ENCODE measurements around the gene GNAS. TPM values are rescaled to one million over a fixed set of nuclear protein-coding genes. Genes with fewer than 3 reads are reported as not detected.
"Not testable (repeated sequence)": the region's sequence is repeated elsewhere in the genome, so short reads cannot be mapped to it uniquely, and the experiment has no call there.

GNAS gene
- total RNA-seq, 1 experiment from 2014 or later = 1,015 TPM

DNA sequence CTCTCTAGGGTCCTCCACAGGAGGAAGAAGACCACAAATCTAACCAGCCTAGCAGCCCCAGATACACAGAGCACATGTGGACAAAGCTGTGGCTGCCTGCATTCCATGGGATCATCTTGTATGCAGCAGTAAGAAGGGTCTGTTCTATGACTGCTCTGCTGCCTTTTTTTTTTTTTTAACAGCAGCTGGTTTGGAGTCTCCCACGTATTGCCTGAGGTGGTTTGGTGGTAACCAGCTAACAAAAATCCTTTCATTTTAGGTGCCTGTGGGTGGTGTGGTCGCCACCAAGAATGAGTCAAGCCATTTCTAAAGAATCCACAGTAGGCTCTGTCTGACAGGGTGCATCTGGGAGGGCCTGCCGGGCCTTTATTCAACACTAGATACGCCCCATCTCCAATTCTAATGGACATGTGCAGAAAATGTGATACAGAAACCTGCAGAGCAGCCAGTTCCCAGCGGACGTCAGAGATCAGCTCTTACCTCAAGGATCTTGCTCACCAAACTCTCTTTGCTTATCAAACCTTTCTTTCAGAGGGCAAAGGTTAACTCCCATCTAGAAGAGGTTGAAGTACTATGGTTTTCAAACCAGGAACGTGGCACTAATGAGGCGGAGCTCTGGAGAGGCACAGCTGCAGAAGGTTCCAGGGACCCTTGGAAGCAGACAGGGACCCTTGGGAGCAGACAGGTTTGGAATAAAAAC is 33.8 kb upstream of the GNAS start:
- Histone ChIP-seq H3K9me3 (replicated peaks) (peaks cover 7% of the 10 kb centered on the region), H3K27ac (peak overlapping the region; percentile 80), H3K4me3 (no peak overlapping the region), H3K36me3 (no peaks in the 10 kb centered on the region), H3K4me1 (replicated peaks) (peaks cover 27% of the 10 kb centered on the region), H3K27me3 (replicated peaks) (no peaks in the 10 kb centered on the region)
- DNase-seq (ENCODE audit: low read depth in 1 of 2, low spot score in 2 of 2) = peak; percentile 90 to 93

- H3K27me3 ChIP-seq (replicated peaks) = no peaks in the 10 kb centered on the region
- H3K9me3 ChIP-seq (replicated peaks) = peaks cover 7% of the 10 kb centered on the region
- no peaks in the 10 kb centered on the region for H3K36me3 ChIP-seq
- no peak overlapping the region; the same call in 1 of the 2 replicates for H3K27ac ChIP-seq
- no peak for DNase-seq (ENCODE audit: low read depth in 1 of 2, low spot score in 2 of 2)
- peaks cover 27% of the 10 kb centered on the region for H3K4me1 ChIP-seq (replicated peaks)
- no peak overlapping the region for H3K4me3 ChIP-seq
Observed at GRCh38 chr20:58819921-58820320, 32.6 kb upstream of the GNAS start.

DNA sequence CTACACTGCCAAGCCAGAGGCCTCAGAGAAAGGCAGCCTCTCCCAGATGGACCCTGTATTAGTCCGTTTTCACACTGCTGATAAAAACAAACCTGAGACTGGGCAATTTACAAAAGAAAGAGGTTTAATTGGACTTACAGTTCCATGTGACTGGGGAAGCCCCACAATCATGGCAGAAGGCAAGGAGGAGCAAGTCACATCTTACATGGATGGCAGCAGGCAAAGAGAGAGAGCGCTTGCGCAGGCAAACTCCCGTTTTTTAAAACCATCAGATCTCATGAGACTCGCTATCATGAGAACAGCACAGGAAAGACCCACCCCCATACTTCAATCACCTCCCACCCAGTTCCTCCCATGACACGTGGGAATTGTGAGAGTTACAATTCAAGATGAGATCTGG is 32.0 kb upstream of the GNAS start:
- not testable (repeated sequence) for DNase-seq (ENCODE audit: low read depth in 1 of 2, low spot score in 2 of 2); H3K36me3 ChIP-seq; H3K27me3 ChIP-seq (replicated peaks); H3K27ac ChIP-seq; H3K9me3 ChIP-seq (replicated peaks); H3K4me3 ChIP-seq
- peaks cover 27% of the 10 kb centered on the region for H3K4me1 ChIP-seq (replicated peaks)

DNA sequence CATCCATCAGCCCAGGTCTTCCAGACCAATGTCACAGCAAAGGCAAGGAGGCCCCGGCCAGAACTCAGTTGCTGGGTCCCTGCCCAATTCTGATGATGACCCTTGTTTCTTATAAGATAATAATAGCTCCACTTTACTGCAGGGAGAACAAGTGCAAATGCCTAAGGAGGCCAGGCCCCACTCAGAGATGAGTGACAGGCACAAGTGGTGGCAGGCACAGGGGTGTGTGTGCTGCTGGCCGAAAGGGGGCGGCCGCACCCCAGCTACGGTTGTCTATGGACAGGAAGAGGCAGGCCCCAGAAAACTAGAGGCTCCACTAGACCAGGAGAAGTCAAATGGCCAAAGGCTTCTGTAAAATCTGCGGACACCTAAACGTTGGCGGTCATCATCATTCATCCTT is 30.4 kb upstream of the GNAS start:
- Histone ChIP-seq H3K36me3 (no peaks in the 10 kb centered on the region), H3K9me3 (replicated peaks) (peaks cover 7% of the 10 kb centered on the region), H3K27ac (no peak overlapping the region), H3K27me3 (replicated peaks) (no peaks in the 10 kb centered on the region), H3K4me1 (replicated peaks) (peaks cover 26% of the 10 kb centered on the region), H3K4me3 (no peak overlapping the region)
- DNase-seq (ENCODE audit: low read depth in 1 of 2, low spot score in 2 of 2) = no peak

GRCh38 chr20:58822748-58823730 is 29.5 kb upstream of the GNAS start:
- Histone ChIP-seq H3K4me1 (replicated peaks) (peaks cover 17% of the 10 kb centered on the region), H3K9me3 (replicated peaks) (peaks cover 7% of the 10 kb centered on the region), H3K4me3 (no peak overlapping the region), H3K27me3 (replicated peaks) (no peaks in the 10 kb centered on the region), H3K27ac (no peak overlapping the region), H3K36me3 (no peaks in the 10 kb centered on the region; the same call in 1 of the 2 replicates)
- no peak for DNase-seq (ENCODE audit: low read depth in 1 of 2, low spot score in 2 of 2)

- Histone ChIP-seq H3K9me3 (replicated peaks) (peaks cover 7% of the 10 kb centered on the region), H3K27me3 (replicated peaks) (no peaks in the 10 kb centered on the region), H3K4me1 (replicated peaks) (peaks cover 11% of the 10 kb centered on the region), H3K36me3 (no peaks in the 10 kb centered on the region; the same call in 1 of the 2 replicates), H3K27ac (no peak overlapping the region), H3K4me3 (no peak overlapping the region)
- DNase-seq (ENCODE audit: low read depth in 1 of 2, low spot score in 2 of 2) = no peak
Observed at GRCh38 chr20:58824843-58825242, 27.7 kb upstream of the GNAS start.

DNA sequence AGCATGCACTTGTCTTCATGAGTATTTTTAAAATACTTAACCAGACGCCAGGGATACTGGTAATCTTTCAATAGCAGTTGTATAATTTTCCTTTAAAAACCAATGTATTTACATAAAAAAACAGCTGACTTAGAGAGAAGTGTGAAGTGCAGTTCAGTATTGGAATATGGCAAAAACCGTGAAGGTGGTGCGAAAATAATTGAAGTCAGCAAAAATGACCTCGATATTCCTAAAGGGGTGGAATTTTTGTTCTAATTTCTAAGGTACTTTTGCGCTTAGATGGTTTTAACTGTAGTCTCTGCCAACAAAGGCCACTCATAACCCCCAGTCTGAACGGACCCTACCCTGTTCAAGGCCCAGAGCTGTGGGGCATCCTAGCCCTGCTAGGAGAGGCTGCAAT is 27.1 kb upstream of the GNAS start:
- no peaks in the 10 kb centered on the region; the same call in 1 of the 2 replicates for H3K36me3 ChIP-seq
- H3K9me3 ChIP-seq (replicated peaks) = peaks cover 4% of the 10 kb centered on the region; the same call in 1 of the 2 replicates
- H3K4me3 ChIP-seq = no peak overlapping the region
- peaks cover 13% of the 10 kb centered on the region for H3K4me1 ChIP-seq (replicated peaks)
- no peak for DNase-seq (ENCODE audit: low read depth in 1 of 2, low spot score in 2 of 2)
- no peak overlapping the region for H3K27ac ChIP-seq
- no peaks in the 10 kb centered on the region for H3K27me3 ChIP-seq (replicated peaks)

- no peak overlapping the region for H3K27ac ChIP-seq
- no peak overlapping the region for H3K4me3 ChIP-seq
- H3K27me3 ChIP-seq (replicated peaks) = no peaks in the 10 kb centered on the region
- no peaks in the 10 kb centered on the region; the same call in 1 of the 2 replicates for H3K36me3 ChIP-seq
- peaks cover 13% of the 10 kb centered on the region for H3K4me1 ChIP-seq (replicated peaks)
- no peaks in the 10 kb centered on the region for H3K9me3 ChIP-seq (replicated peaks)
- DNase-seq (ENCODE audit: low read depth in 1 of 2, low spot score in 2 of 2) = no peak
Observed at GRCh38 chr20:58826271-58826670, 26.2 kb upstream of the GNAS start.

- no peak for DNase-seq (ENCODE audit: low read depth in 1 of 2, low spot score in 2 of 2)
- H3K4me1 ChIP-seq (replicated peaks) = peaks cover 20% of the 10 kb centered on the region
- no peak overlapping the region for H3K27ac ChIP-seq
- H3K4me3 ChIP-seq = no peak overlapping the region
- no peaks in the 10 kb centered on the region for H3K27me3 ChIP-seq (replicated peaks)
- no peaks in the 10 kb centered on the region for H3K9me3 ChIP-seq (replicated peaks)
- H3K36me3 ChIP-seq = no peaks in the 10 kb centered on the region; the same call in 1 of the 2 replicates
Observed at GRCh38 chr20:58828136-58828535, 24.4 kb upstream of the GNAS start.

GRCh38 chr20:58828804-58829203 is 23.7 kb upstream of the GNAS start:
- H3K27me3 ChIP-seq (replicated peaks); H3K4me3 ChIP-seq; H3K9me3 ChIP-seq (replicated peaks); DNase-seq (ENCODE audit: low read depth in 1 of 2, low spot score in 2 of 2); H3K36me3 ChIP-seq: not testable (repeated sequence)
- H3K27ac ChIP-seq = peak overlapping the region; percentile 56; the same call in 1 of the 2 replicates
- H3K4me1 ChIP-seq (replicated peaks) = peaks cover 22% of the 10 kb centered on the region

DNA sequence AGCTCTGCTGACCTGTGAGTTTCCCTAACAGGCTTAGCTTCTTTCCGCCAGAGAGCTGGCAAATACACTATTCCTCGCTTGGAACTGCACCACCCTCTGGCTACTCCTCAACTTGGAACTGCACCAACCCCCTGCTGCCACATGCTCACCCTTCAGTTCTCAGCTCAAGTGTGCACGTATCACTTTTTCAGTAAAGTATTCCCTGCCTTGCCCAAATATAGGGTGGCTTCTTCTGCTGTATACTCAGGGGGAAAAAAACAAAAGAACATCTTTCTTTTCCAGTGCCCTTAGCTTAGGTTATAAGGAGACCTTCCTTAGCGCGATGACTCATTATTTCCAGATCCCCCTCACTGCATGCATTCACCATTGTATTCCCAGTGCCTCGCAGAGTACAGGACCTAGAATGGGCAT is 23.0 kb upstream of the GNAS start:
- DNase-seq (ENCODE audit: low read depth in 1 of 2, low spot score in 2 of 2) = peak; percentile 76 to 77
- peak overlapping the region; percentile 56 for H3K27ac ChIP-seq

DNA sequence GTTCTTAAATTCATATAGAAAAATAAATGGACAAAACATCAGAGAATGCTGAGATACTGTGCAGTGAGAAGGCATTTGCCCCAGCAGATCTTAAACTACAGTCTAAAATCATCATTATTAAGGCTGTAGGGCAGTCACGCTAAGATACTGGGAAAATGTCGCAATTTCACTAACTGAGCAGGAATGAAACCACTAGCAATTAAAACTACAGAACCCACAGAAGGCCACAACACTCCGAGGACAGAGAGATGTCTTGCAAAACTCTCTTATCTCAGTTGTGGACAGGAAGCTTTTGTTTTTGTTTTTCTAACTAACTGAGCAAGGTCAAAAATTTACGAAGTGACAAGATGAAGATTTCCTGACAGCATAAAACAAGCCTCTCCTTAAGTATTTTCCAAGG is 20.1 kb upstream of the GNAS start:
- 0 out of 2 replicates have a peak, but pooled peaks cover 4% of the 10 kb centered on the region for H3K27me3 ChIP-seq (replicated peaks)
- no peaks in the 10 kb centered on the region; the same call in 1 of the 2 replicates for H3K36me3 ChIP-seq
- H3K4me3 ChIP-seq = no peak overlapping the region
- DNase-seq (ENCODE audit: low read depth in 1 of 2, low spot score in 2 of 2) = no peak
- no peak overlapping the region for H3K27ac ChIP-seq
- H3K9me3 ChIP-seq (replicated peaks) = no peaks in the 10 kb centered on the region
- peaks cover 28% of the 10 kb centered on the region for H3K4me1 ChIP-seq (replicated peaks)

More for the DNA sequence above, 23.0 kb upstream of the GNAS start:
- H3K4me1 ChIP-seq (replicated peaks) = peaks cover 28% of the 10 kb centered on the region
- H3K36me3 ChIP-seq = no peaks in the 10 kb centered on the region; the same call in 1 of the 2 replicates
- no peaks in the 10 kb centered on the region for H3K9me3 ChIP-seq (replicated peaks)
- no peaks in the 10 kb centered on the region for H3K27me3 ChIP-seq (replicated peaks)
- H3K4me3 ChIP-seq = no peak overlapping the region

- Histone ChIP-seq H3K9me3 (replicated peaks) (no peaks in the 10 kb centered on the region), H3K36me3 (no peaks in the 10 kb centered on the region), H3K4me3 (no peak overlapping the region), H3K27me3 (replicated peaks) (0 out of 2 replicates have a peak, but pooled peaks cover 4% of the 10 kb centered on the region), H3K4me1 (replicated peaks) (peaks cover 28% of the 10 kb centered on the region), H3K27ac (no peak overlapping the region)
- no peak for DNase-seq (ENCODE audit: low read depth in 1 of 2, low spot score in 2 of 2)
Observed at GRCh38 chr20:58833921-58834320, 18.6 kb upstream of the GNAS start.

- Histone ChIP-seq H3K27ac (no peak overlapping the region), H3K4me1 (replicated peaks) (peaks cover 29% of the 10 kb centered on the region), H3K9me3 (replicated peaks) (0 out of 2 replicates have a peak, but pooled peaks cover 2% of the 10 kb centered on the region), H3K27me3 (replicated peaks) (peaks cover 11% of the 10 kb centered on the region), H3K4me3 (no peak overlapping the region), H3K36me3 (no peaks in the 10 kb centered on the region)
- no peak for DNase-seq (ENCODE audit: low read depth in 1 of 2, low spot score in 2 of 2)
Observed at GRCh38 chr20:58835231-58835630, 17.3 kb upstream of the GNAS start.
